Measurements from ENCODE around the gene PRPF8. TPM values are rescaled to one million over a fixed set of nuclear protein-coding genes. Genes with fewer than 3 reads are reported as not detected.

PRPF8 gene
- total and polyA plus RNA-seq, 2 donors (not counting 1 experiment from before 2014, with no cell fraction given), result 177 to 423 TPM

- no peaks in the 10 kb centered on the region for H3K27me3 ChIP-seq (replicated peaks in 1 of 4; ENCODE audit: control extremely low read depth in 1 of 4, control insufficient read depth in 3 of 4, insufficient read depth in 4 of 4, low read length in 3 of 4)
- H3K9me3 ChIP-seq (ENCODE audit: control extremely low read depth in 1 of 3, control insufficient read depth in 2 of 3, insufficient read depth in 1 of 3, low read length in 2 of 3), result peaks cover 0 to 9% (median 0%) of the 10 kb centered on the region in 3 donors
- no peak overlapping the region for H3K4me3 Mint-ChIP-seq
- H3K4me1 Mint-ChIP-seq, result peaks cover 27% of the 10 kb centered on the region
- no peak overlapping the region for H3K4me3 ChIP-seq (ENCODE audit: control extremely low read depth in 1 of 5, extremely low read depth in 1 of 5, insufficient read depth in 1 of 5, low read depth in 2 of 5, low read length in 4 of 5)
- ATAC-seq (ENCODE audit: low read depth) (no peak), DNase-seq (no peak)
- H3K4me2 ChIP-seq (replicated peaks; ENCODE audit: low read depth, low read length, poor library complexity, severe bottlenecking), result peak overlapping the region; percentile 37
- H3K27ac Mint-ChIP-seq, result peak overlapping the region; percentile 26
- no peak overlapping the region for H3K9ac ChIP-seq (ENCODE audit: low read length)
- H3K9me3 Mint-ChIP-seq (ENCODE audit: insufficient read depth), result no peaks in the 10 kb centered on the region
- peaks cover 32% of the 10 kb centered on the region for H4K20me1 ChIP-seq (ENCODE audit: control insufficient read depth, insufficient read depth, low read length, poor library complexity, severe bottlenecking)
- intact Hi-C loops (cut with micrococcal nuclease), result loop anchor here (2.0 kb wide), 1 partner anchor 23 kb away; the partner anchor contains the start of gene SLC43A2
- peaks cover 0 to 25% of the 10 kb centered on the region in 2 experiments for H3K36me3 ChIP-seq (replicated peaks in 1 of 2; ENCODE audit: control extremely low read depth in 1 of 2, control insufficient read depth in 1 of 2, extremely low read depth in 1 of 2, insufficient read depth in 2 of 2, low read length in 1 of 2)
- peaks cover 0 to 19% of the 10 kb centered on the region in 2 donors for H3K4me1 ChIP-seq (ENCODE audit: control insufficient read depth in 2 of 2, insufficient read depth in 2 of 2, low read length in 2 of 2)
- H3K27me3 Mint-ChIP-seq, result no peaks in the 10 kb centered on the region
- POLR2A ChIA-PET, result interaction anchor here (0.6 kb wide), 2 partner anchors 8 to 28 kb away, joined by 4 to 6 read pairs; no protein-coding TSS in a partner anchor
- H3K27ac ChIP-seq (ENCODE audit: low read length in 2 of 2), result no peak overlapping the region
- CTCF ChIA-PET, result interaction anchor here (0.6 to 1.0 kb wide), 2 partner anchors 9 to 19 kb away, joined by 3 read pairs; no protein-coding TSS in a partner anchor
- H2AFZ ChIP-seq (ENCODE audit: insufficient read depth, low read depth, low read length, poor library complexity, severe bottlenecking), result no peak overlapping the region
- 92% methylated on average over 15 of the region's 19 CpGs for WGBS (ENCODE audit: insufficient coverage)
- TF ChIP-seq CTCF (IDR thresholded peaks at IDR 0.05) (no peak), EZH2 (IDR thresholded peaks at IDR 0.05; ENCODE audit: borderline replicate concordance, insufficient read depth, low read depth, low read length, poor library complexity, severe bottlenecking) (no peak)
- H3K79me2 ChIP-seq (ENCODE audit: control insufficient read depth, insufficient read depth, low read length), result peaks cover 18% of the 10 kb centered on the region
Observed at GRCh38 chr17:1605681-1606351, 78.9 kb downstream of the PRPF8 start.

Measured in B cell (primary cell).